ENCODE measurements around the gene MAOA. TPM values are rescaled to one million over a fixed set of nuclear protein-coding genes. Genes with fewer than 3 reads are reported as not detected.
"Not testable (repeated sequence)": the region's sequence is repeated elsewhere in the genome, so short reads cannot be mapped to it uniquely, and the experiment has no call there.

The MAOA gene
- total RNA-seq, result 1 to 10 TPM; 1.2 to 5.8 (median 2.7) TPM

DNA sequence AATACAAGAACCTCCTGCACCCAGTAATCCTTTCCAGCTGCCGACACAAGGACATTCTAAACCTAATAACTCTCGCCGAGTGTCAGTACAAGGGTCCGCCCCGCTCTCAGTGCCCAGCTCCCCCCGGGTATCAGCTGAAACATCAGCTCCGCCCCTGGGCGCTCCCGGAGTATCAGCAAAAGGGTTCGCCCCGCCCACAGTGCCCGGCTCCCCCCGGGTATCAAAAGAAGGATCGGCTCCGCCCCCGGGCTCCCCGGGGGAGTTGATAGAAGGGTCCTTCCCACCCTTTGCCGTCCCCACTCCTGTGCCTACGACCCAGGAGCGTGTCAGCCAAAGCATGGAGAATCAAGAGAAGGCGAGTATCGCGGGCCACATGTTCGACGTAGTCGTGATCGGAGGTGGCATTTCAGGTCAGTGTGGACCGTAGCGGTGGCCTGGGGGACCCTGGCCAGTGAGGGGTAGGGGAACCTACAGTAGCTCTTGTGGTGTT, at the start of gene MAOA:
Gene MAOA (plus strand): TSS at position 295 of the 490 bp plus-strand sequence. CDS start 43 bp downstream, at position 338.
- Mint-ChIP-seq H3K9me3 (no peaks in the 10 kb centered on the region), H3K27me3 (ENCODE audit: low read depth) (peaks cover 10% of the 10 kb centered on the region), H3K36me3 (ENCODE audit: insufficient read depth) (no peaks in the 10 kb centered on the region), H3K4me1 (ENCODE audit: low read depth) (peaks cover 10% of the 10 kb centered on the region), H3K4me3 (peak within 1 kb of the TSS; percentile 86)
- DNase-seq (peak; percentile 24), ATAC-seq (no peak)

- DNase-seq (no peak), ATAC-seq (no peak)
- Mint-ChIP-seq H3K9me3 (no peaks in the 10 kb centered on the region), H3K27me3 (ENCODE audit: low read depth) (peaks cover 16% of the 10 kb centered on the region), H3K4me1 (ENCODE audit: low read depth) (no peaks in the 10 kb centered on the region), H3K4me3 (no peak overlapping the region), H3K36me3 (ENCODE audit: insufficient read depth) (no peaks in the 10 kb centered on the region)
Measured at GRCh38 chrX:43612400-43612799, 43.7 kb upstream of the MAOA start.

GRCh38 chrX:43615660-43616059, 40.4 kb upstream of the MAOA start:
- Mint-ChIP-seq H3K27me3 (ENCODE audit: low read depth) (peaks cover 16% of the 10 kb centered on the region), H3K36me3 (ENCODE audit: insufficient read depth) (no peaks in the 10 kb centered on the region), H3K9me3 (no peaks in the 10 kb centered on the region), H3K4me1 (ENCODE audit: low read depth) (no peaks in the 10 kb centered on the region), H3K4me3 (no peak overlapping the region)
- ATAC-seq (no peak), DNase-seq (no peak)

- DNase-seq, result no peak
- H3K4me3 Mint-ChIP-seq, result no peak overlapping the region
- H3K27me3 Mint-ChIP-seq (ENCODE audit: low read depth), result peaks cover 16% of the 10 kb centered on the region
- no peaks in the 10 kb centered on the region for H3K9me3 Mint-ChIP-seq
- no peaks in the 10 kb centered on the region for H3K4me1 Mint-ChIP-seq (ENCODE audit: low read depth)
- H3K36me3 Mint-ChIP-seq (ENCODE audit: insufficient read depth), result no peaks in the 10 kb centered on the region
- no peak for ATAC-seq
Measured at GRCh38 chrX:43618366-43619205, 37.5 kb upstream of the MAOA start.

- not testable (repeated sequence) for H3K9me3 Mint-ChIP-seq; H3K4me3 Mint-ChIP-seq; DNase-seq; H3K36me3 Mint-ChIP-seq (ENCODE audit: insufficient read depth); H3K4me1 Mint-ChIP-seq (ENCODE audit: low read depth); ATAC-seq; H3K27me3 Mint-ChIP-seq (ENCODE audit: low read depth)
Measured at GRCh38 chrX:43619861-43620260, 36.2 kb upstream of the MAOA start.

DNA sequence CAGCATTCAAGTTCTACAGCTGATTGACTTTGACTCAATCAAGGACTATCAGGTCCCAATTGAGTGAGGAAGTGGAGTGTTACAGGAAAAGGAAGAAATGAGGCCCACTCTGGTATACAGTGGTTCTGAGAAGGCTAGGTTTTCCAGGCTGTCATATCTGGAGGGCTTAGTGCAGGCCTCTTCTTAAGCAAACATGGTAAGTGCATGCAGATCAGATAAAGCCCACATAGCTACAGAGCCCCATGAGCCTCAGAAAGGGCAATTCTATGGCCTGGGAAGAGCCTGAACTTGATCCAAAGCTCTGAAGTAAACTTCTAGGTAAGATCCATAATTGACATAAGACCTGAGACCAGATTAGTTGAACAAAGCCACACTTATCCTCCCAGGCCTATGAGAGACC, 29.0 kb upstream of the MAOA start:
- H3K36me3 Mint-ChIP-seq (ENCODE audit: insufficient read depth), result no peaks in the 10 kb centered on the region
- H3K27me3 Mint-ChIP-seq (ENCODE audit: low read depth), result peaks cover 3% of the 10 kb centered on the region
- H3K4me1 Mint-ChIP-seq (ENCODE audit: low read depth), result no peaks in the 10 kb centered on the region
- no peaks in the 10 kb centered on the region for H3K9me3 Mint-ChIP-seq
- DNase-seq, result no peak
- no peak for ATAC-seq
- H3K4me3 Mint-ChIP-seq, result no peak overlapping the region

- no peak for DNase-seq
- Mint-ChIP-seq H3K4me3 (no peak overlapping the region), H3K4me1 (ENCODE audit: low read depth) (no peaks in the 10 kb centered on the region), H3K9me3 (no peaks in the 10 kb centered on the region), H3K36me3 (ENCODE audit: insufficient read depth) (no peaks in the 10 kb centered on the region), H3K27me3 (ENCODE audit: low read depth) (peaks cover 3% of the 10 kb centered on the region)
- ATAC-seq, result no peak
Measured at GRCh38 chrX:43627669-43628068, 28.4 kb upstream of the MAOA start.

- ATAC-seq, result no peak
- no peak overlapping the region for H3K4me3 Mint-ChIP-seq
- H3K9me3 Mint-ChIP-seq, result no peaks in the 10 kb centered on the region
Measured at GRCh38 chrX:43629229-43629628, 26.9 kb upstream of the MAOA start.

DNA sequence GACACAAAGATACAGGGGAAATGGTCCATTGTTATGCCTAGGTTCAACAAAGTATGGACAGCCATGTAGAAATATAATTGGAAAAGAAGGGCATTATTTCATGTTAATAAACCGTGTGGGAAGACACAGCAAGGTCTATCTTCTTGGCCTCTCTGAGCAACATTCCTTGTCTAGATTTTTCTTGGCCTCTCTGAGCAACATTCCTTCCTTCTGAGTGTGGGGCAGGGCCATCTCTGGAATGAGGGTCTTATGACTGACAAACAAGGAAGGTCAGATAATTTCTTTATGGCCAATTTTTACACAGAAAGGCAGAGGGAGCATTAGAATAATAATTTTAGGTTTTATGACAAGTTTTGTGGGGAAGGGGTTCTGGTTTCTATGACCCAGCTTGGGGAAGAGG, 24.3 kb upstream of the MAOA start:
- H3K36me3 Mint-ChIP-seq (ENCODE audit: insufficient read depth), result no peaks in the 10 kb centered on the region
- DNase-seq (no peak), ATAC-seq (no peak)
- H3K9me3 Mint-ChIP-seq, result no peaks in the 10 kb centered on the region
- H3K4me1 Mint-ChIP-seq (ENCODE audit: low read depth), result no peaks in the 10 kb centered on the region
- H3K4me3 Mint-ChIP-seq, result no peak overlapping the region
- peaks cover 3% of the 10 kb centered on the region for H3K27me3 Mint-ChIP-seq (ENCODE audit: low read depth)

More at GRCh38 chrX:43629229-43629628, 26.9 kb upstream of the MAOA start:
- peaks cover 3% of the 10 kb centered on the region for H3K27me3 Mint-ChIP-seq (ENCODE audit: low read depth)
- DNase-seq, result no peak
- H3K36me3 Mint-ChIP-seq (ENCODE audit: insufficient read depth), result no peaks in the 10 kb centered on the region
- no peaks in the 10 kb centered on the region for H3K4me1 Mint-ChIP-seq (ENCODE audit: low read depth)

DNA sequence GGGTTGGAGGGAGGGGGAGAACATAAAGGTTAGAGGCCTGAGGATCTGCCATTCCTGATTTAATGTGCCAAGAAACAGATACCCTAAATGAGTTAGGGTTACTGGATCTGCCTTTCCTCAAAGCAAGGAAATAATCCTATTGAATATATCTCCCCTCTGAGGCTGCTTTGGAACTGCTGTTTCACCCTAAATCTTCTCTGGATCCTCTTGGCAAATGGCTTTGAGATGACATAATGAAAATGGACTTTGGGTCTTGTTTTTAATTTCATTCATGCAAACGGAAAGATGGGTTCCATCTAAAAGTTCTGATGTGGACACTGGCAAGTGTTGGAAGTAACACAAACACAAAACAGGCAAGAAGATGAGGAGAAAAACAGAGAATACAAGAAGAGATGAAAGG, 23.0 kb upstream of the MAOA start:
- Mint-ChIP-seq H3K9me3 (no peaks in the 10 kb centered on the region), H3K27me3 (ENCODE audit: low read depth) (peaks cover 5% of the 10 kb centered on the region), H3K4me3 (no peak overlapping the region), H3K36me3 (ENCODE audit: insufficient read depth) (no peaks in the 10 kb centered on the region), H3K4me1 (ENCODE audit: low read depth) (no peaks in the 10 kb centered on the region)
- DNase-seq, result no peak
- ATAC-seq, result no peak

DNA sequence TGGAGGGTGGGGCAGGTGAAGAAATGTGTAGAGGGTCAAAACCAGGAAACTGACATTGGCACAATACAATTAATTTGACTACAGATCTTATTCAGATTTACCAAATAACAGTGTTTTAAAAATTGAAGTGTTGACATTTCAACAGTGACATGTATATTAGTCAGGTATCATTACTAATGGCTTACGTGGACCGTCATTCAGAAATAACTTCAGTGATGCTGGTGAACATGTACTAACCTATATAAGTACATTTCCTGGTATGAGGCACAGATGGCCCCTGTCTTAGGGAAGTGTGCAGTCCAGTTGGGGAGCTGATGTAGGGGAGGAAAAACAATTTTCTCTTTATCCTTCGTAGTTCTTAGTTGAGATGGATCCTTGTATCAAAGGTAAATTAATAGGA, 22.3 kb upstream of the MAOA start:
- Mint-ChIP-seq H3K9me3 (no peaks in the 10 kb centered on the region), H3K27me3 (ENCODE audit: low read depth) (peaks cover 8% of the 10 kb centered on the region), H3K4me1 (ENCODE audit: low read depth) (no peaks in the 10 kb centered on the region), H3K36me3 (ENCODE audit: insufficient read depth) (no peaks in the 10 kb centered on the region), H3K4me3 (no peak overlapping the region)
- ATAC-seq (no peak), DNase-seq (no peak)

GRCh38 chrX:43640482-43640881, 15.6 kb upstream of the MAOA start:
- DNase-seq, result no peak
- H3K4me3 Mint-ChIP-seq, result no peak overlapping the region
- H3K9me3 Mint-ChIP-seq, result no peaks in the 10 kb centered on the region
- no peaks in the 10 kb centered on the region for H3K4me1 Mint-ChIP-seq (ENCODE audit: low read depth)
- no peak for ATAC-seq
- H3K36me3 Mint-ChIP-seq (ENCODE audit: insufficient read depth), result no peaks in the 10 kb centered on the region
- peaks cover 5% of the 10 kb centered on the region for H3K27me3 Mint-ChIP-seq (ENCODE audit: low read depth)

DNA sequence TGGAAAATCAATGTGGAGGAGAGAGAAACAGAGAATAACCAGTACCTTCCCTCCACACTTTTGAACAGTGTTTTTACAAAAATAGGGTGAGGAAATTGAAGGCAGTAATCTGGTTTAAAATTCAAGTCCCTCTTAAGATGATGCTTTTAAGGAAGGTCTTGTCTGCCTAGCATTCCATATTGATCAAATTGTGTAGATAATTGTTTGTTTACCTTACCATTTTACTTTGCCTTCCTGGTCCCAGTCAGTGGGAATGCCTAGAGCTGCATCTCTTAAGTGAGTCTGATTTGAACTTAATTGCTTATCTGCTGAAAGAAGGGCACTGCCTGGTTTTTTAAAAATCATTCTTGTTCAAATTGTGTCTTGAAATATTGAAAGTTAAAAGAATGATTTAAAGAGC, 14.4 kb upstream of the MAOA start:
- no peaks in the 10 kb centered on the region for H3K36me3 Mint-ChIP-seq (ENCODE audit: insufficient read depth)
- H3K4me3 Mint-ChIP-seq, result no peak overlapping the region
- H3K9me3 Mint-ChIP-seq, result no peaks in the 10 kb centered on the region
- ATAC-seq (no peak), DNase-seq (no peak)
- H3K27me3 Mint-ChIP-seq (ENCODE audit: low read depth), result peaks cover 5% of the 10 kb centered on the region
- no peaks in the 10 kb centered on the region for H3K4me1 Mint-ChIP-seq (ENCODE audit: low read depth)

DNA sequence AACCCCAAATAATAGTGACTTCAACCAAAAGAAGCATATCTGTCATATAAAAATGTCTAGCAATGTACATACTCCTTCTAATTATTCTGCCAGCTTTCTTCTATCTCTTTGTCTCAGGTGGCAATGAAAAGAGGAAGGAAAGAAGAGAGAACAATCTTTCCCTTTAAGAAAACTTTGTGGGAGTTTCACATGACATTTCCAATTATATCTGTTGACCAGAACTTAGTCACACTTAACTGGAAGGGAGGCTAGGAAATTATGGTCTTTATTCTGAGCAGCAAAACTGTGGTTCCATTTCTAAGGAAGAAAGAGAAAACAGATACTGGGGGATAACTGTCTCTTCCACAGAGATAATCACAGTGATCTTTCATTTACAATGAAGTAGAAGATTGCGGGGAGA, 12.9 kb upstream of the MAOA start:
- no peak for DNase-seq
- no peak for ATAC-seq
- H3K9me3 Mint-ChIP-seq, result no peaks in the 10 kb centered on the region
- peaks cover 2% of the 10 kb centered on the region for H3K27me3 Mint-ChIP-seq (ENCODE audit: low read depth)
- H3K36me3 Mint-ChIP-seq (ENCODE audit: insufficient read depth), result no peaks in the 10 kb centered on the region
- no peaks in the 10 kb centered on the region for H3K4me1 Mint-ChIP-seq (ENCODE audit: low read depth)
- no peak overlapping the region for H3K4me3 Mint-ChIP-seq

GRCh38 chrX:43643662-43644061, 12.4 kb upstream of the MAOA start:
- Mint-ChIP-seq H3K36me3 (ENCODE audit: insufficient read depth) (no peaks in the 10 kb centered on the region), H3K9me3 (no peaks in the 10 kb centered on the region), H3K4me1 (ENCODE audit: low read depth) (no peaks in the 10 kb centered on the region), H3K27me3 (ENCODE audit: low read depth) (no peaks in the 10 kb centered on the region), H3K4me3 (no peak overlapping the region)
- ATAC-seq (no peak), DNase-seq (no peak)

Measured in activated T-cell treated with anti-CD3 and anti-CD28 coated beads, Interleukin-2, amount 50 U/mL, for 4 hours (primary cell).